ENCODE measurements around the gene BRINP3. TPM values are rescaled to one million over a fixed set of nuclear protein-coding genes. Genes with fewer than 3 reads are reported as not detected.

Gene BRINP3
- total RNA-seq, 4 donors from 2014 or later: 3.5 to 34.1 (median 9.5) TPM

GRCh38 chr1:190416239-190416638, 61.4 kb downstream of the BRINP3 start:
- TF ChIP-seq POLR2AphosphoS5 (IDR thresholded peaks at IDR 0.05) (no peak), POLR2A (IDR thresholded peaks at IDR 0.05; ENCODE audit: low read depth) (no peak), CTCF (IDR thresholded peaks at IDR 0.05) (no peak), EP300 (IDR thresholded peaks at IDR 0.05) (no peak)
- no peaks in the 10 kb centered on the region for H3K36me3 ChIP-seq
- intact Hi-C loops (cut with DNase I): no loop called here
- WGBS: 81% methylated on average over 1 of the region's 1 CpG
- no peak overlapping the region for H3K27ac ChIP-seq (replicated peaks in 1 of 4)
- H3K4me3 ChIP-seq: no peak overlapping the region
- DNase-seq (ENCODE audit: extremely low spot score): no peak
- no peaks in the 10 kb centered on the region for H3K9me3 ChIP-seq
- no peaks in the 10 kb centered on the region for H3K27me3 ChIP-seq
- H3K4me1 ChIP-seq: no peaks in the 10 kb centered on the region

GRCh38 chr1:190413142-190413541, 64.5 kb downstream of the BRINP3 start:
- H3K27me3 ChIP-seq: no peaks in the 10 kb centered on the region
- no peaks in the 10 kb centered on the region for H3K4me1 ChIP-seq
- H3K27ac ChIP-seq (replicated peaks in 1 of 4): no peak overlapping the region
- no peak for DNase-seq (ENCODE audit: extremely low spot score)
- intact Hi-C loops (cut with DNase I): no loop called here
- no peaks in the 10 kb centered on the region for H3K9me3 ChIP-seq
- TF ChIP-seq CTCF (IDR thresholded peaks at IDR 0.05) (no peak), POLR2AphosphoS5 (IDR thresholded peaks at IDR 0.05) (no peak), EP300 (IDR thresholded peaks at IDR 0.05) (no peak), POLR2A (IDR thresholded peaks at IDR 0.05; ENCODE audit: low read depth) (no peak)
- 94% methylated on average over 3 of the region's 3 CpGs for WGBS
- no peaks in the 10 kb centered on the region for H3K36me3 ChIP-seq
- H3K4me3 ChIP-seq: no peak overlapping the region

- no peaks in the 10 kb centered on the region for H3K27me3 ChIP-seq
- intact Hi-C loops (cut with DNase I): no loop called here
- peaks cover 0 to 8% (median 0%) of the 10 kb centered on the region in 4 donors for H3K9me3 ChIP-seq
- no peaks in the 10 kb centered on the region for H3K4me1 ChIP-seq
- TF ChIP-seq POLR2AphosphoS5 (IDR thresholded peaks at IDR 0.05) (no peak), POLR2A (IDR thresholded peaks at IDR 0.05; ENCODE audit: low read depth) (no peak), CTCF (IDR thresholded peaks at IDR 0.05) (no peak), EP300 (IDR thresholded peaks at IDR 0.05) (no peak)
- DNase-seq (ENCODE audit: extremely low spot score): no peak
- H3K4me3 ChIP-seq: no peak overlapping the region
- 66% methylated on average over 3 of the region's 3 CpGs for WGBS
- no peaks in the 10 kb centered on the region for H3K36me3 ChIP-seq
- H3K27ac ChIP-seq (replicated peaks in 1 of 4): no peak overlapping the region
Measured at GRCh38 chr1:190403402-190403801, 74.3 kb downstream of the BRINP3 start.

GRCh38 chr1:190399233-190399632, 78.4 kb downstream of the BRINP3 start:
- no peak for DNase-seq (ENCODE audit: extremely low spot score)
- H3K36me3 ChIP-seq: no peaks in the 10 kb centered on the region
- no peak overlapping the region for H3K4me3 ChIP-seq
- intact Hi-C loops (cut with DNase I): no loop called here
- 78% methylated on average over 3 of the region's 3 CpGs for WGBS
- H3K9me3 ChIP-seq: peaks cover 0 to 8% (median 0%) of the 10 kb centered on the region in 4 donors
- no peaks in the 10 kb centered on the region for H3K27me3 ChIP-seq
- no peak overlapping the region for H3K27ac ChIP-seq (replicated peaks in 1 of 4)
- TF ChIP-seq CTCF (IDR thresholded peaks at IDR 0.05): no peak
- TF ChIP-seq POLR2A (IDR thresholded peaks at IDR 0.05; ENCODE audit: low read depth): no peak
- TF ChIP-seq EP300 (IDR thresholded peaks at IDR 0.05): no peak
- TF ChIP-seq POLR2AphosphoS5 (IDR thresholded peaks at IDR 0.05): no peak
- no peaks in the 10 kb centered on the region for H3K4me1 ChIP-seq

- no peaks in the 10 kb centered on the region for H3K36me3 ChIP-seq
- no peak overlapping the region for H3K4me3 ChIP-seq
- no peak overlapping the region for H3K27ac ChIP-seq (replicated peaks in 1 of 4)
- TF ChIP-seq POLR2AphosphoS5 (IDR thresholded peaks at IDR 0.05): no peak
- TF ChIP-seq EP300 (IDR thresholded peaks at IDR 0.05): no peak
- no peak for TF ChIP-seq POLR2A (IDR thresholded peaks at IDR 0.05; ENCODE audit: low read depth)
- TF ChIP-seq CTCF (IDR thresholded peaks at IDR 0.05): no peak
- no peaks in the 10 kb centered on the region for H3K9me3 ChIP-seq
- H3K4me1 ChIP-seq: no peaks in the 10 kb centered on the region
- intact Hi-C loops (cut with DNase I): no loop called here
- 85% methylated on average over 6 of the region's 6 CpGs for WGBS
- DNase-seq (ENCODE audit: extremely low spot score): no peak
- no peaks in the 10 kb centered on the region for H3K27me3 ChIP-seq
Measured at GRCh38 chr1:190391582-190391981, 86.1 kb downstream of the BRINP3 start.

Measured in esophagus muscularis mucosa (tissue), 4 donors.